Osteoblast (primary cell): ENCODE results near the gene IMPDH1. TPM values are rescaled to one million over a fixed set of nuclear protein-coding genes. Genes with fewer than 3 reads are reported as not detected.

Source experiments
- DNase-seq: peaks from one replicate; pipeline ENCODE4 v3.0.0; 2011; ENCODE audit warnings: low spot score, mixed read lengths; ENCODE audit not compliant: insufficient read length; ENCODE audit errors: missing footprints
- H2AFZ ChIP-seq: 2 replicates; pipeline ENCODE4 v1.6.0; 2011; ENCODE audit warnings: mild to moderate bottlenecking, low read length
- H3K27ac ChIP-seq: 2 replicates; pipeline ENCODE4 v1.5.1; 2011; ENCODE audit warnings: mild to moderate bottlenecking, low read depth, low read length, moderate library complexity
- H3K27me3 ChIP-seq: 2 replicates; pipeline ENCODE4 v1.6.0; 2012; ENCODE audit warnings: mild to moderate bottlenecking, control low read depth, inconsistent platforms, low read length, moderate library complexity; ENCODE audit not compliant: insufficient read depth
- H3K36me3 ChIP-seq: 2 replicates; pipeline ENCODE4 v1.5.1; 2011; ENCODE audit warnings: mild to moderate bottlenecking, low read length, control low read depth, moderate library complexity; ENCODE audit not compliant: insufficient read depth
- H3K4me1 ChIP-seq: 2 replicates; pipeline ENCODE4 v1.5.1; 2011; ENCODE audit warnings: mild to moderate bottlenecking, low read length, control low read depth, moderate library complexity; ENCODE audit not compliant: insufficient read depth
- H3K4me2 ChIP-seq: 2 replicates; pipeline ENCODE4 v1.6.0; 2011; ENCODE audit warnings: mild to moderate bottlenecking, low read length; ENCODE audit not compliant: insufficient read depth
- H3K4me3 ChIP-seq: fragments of 200-600 bp; sonication (generic); 3 replicates; pipeline ENCODE4 v1.5.1; 2012; ENCODE audit warnings: mild to moderate bottlenecking, low read length, inconsistent platforms; ENCODE audit not compliant: insufficient read depth
- H3K79me2 ChIP-seq: 2 replicates; pipeline ENCODE4 v1.6.0; 2012; ENCODE audit warnings: mild to moderate bottlenecking, low read length, control low read depth, inconsistent platforms; ENCODE audit not compliant: insufficient read depth
- H3K9me3 ChIP-seq: 2 replicates; pipeline ENCODE4 v1.5.1; 2011; ENCODE audit warnings: low read depth, low read length, control low read depth
- H4K20me1 ChIP-seq: 2 replicates; pipeline ENCODE4 v1.6.0; 2012; ENCODE audit warnings: mild to moderate bottlenecking, low read length, control low read depth; ENCODE audit not compliant: insufficient read depth
- total RNA-seq: library from RNA; depleted of rRNA; stranded (reverse); fragments of >200 nt; gene quantifications from 2 replicates; pipeline ENCODE4 v1.2.3, GENCODE V29; 2012
- TF ChIP-seq, protein P1 (sequence below): IDR thresholded peaks from 2 replicates; pipeline ENCODE4 v1.5.1; 2011; ENCODE audit warnings: mild to moderate bottlenecking, low read depth, low read length, moderate library complexity; ENCODE audit errors: extremely low read depth

The IMPDH1 gene
- total RNA-seq, 1 donor, result 35.8 TPM

GRCh38 chr7:128383776-128384175 is 26.0 kb downstream of the IMPDH1 start:
- Histone ChIP-seq H3K4me3 (no peak overlapping the region), H3K9me3 (no peaks in the 10 kb centered on the region), H2AFZ (no peak overlapping the region), H3K4me2 (no peak overlapping the region), H4K20me1 (no peaks in the 10 kb centered on the region), H3K79me2 (no peaks in the 10 kb centered on the region), H3K36me3 (no peaks in the 10 kb centered on the region), H3K4me1 (no peaks in the 10 kb centered on the region), H3K27ac (no peak overlapping the region), H3K27me3 (peaks cover 5% of the 10 kb centered on the region)
- TF ChIP-seq, protein P1, sequence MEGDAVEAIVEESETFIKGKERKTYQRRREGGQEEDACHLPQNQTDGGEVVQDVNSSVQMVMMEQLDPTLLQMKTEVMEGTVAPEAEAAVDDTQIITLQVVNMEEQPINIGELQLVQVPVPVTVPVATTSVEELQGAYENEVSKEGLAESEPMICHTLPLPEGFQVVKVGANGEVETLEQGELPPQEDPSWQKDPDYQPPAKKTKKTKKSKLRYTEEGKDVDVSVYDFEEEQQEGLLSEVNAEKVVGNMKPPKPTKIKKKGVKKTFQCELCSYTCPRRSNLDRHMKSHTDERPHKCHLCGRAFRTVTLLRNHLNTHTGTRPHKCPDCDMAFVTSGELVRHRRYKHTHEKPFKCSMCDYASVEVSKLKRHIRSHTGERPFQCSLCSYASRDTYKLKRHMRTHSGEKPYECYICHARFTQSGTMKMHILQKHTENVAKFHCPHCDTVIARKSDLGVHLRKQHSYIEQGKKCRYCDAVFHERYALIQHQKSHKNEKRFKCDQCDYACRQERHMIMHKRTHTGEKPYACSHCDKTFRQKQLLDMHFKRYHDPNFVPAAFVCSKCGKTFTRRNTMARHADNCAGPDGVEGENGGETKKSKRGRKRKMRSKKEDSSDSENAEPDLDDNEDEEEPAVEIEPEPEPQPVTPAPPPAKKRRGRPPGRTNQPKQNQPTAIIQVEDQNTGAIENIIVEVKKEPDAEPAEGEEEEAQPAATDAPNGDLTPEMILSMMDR, result no peak
- DNase-seq, result peak; percentile 72

- no peak overlapping the region for H3K27ac ChIP-seq
- H3K4me2 ChIP-seq, result no peak overlapping the region
Measured at GRCh38 chr7:128381161-128381821, 28.5 kb downstream of the IMPDH1 start.

DNA sequence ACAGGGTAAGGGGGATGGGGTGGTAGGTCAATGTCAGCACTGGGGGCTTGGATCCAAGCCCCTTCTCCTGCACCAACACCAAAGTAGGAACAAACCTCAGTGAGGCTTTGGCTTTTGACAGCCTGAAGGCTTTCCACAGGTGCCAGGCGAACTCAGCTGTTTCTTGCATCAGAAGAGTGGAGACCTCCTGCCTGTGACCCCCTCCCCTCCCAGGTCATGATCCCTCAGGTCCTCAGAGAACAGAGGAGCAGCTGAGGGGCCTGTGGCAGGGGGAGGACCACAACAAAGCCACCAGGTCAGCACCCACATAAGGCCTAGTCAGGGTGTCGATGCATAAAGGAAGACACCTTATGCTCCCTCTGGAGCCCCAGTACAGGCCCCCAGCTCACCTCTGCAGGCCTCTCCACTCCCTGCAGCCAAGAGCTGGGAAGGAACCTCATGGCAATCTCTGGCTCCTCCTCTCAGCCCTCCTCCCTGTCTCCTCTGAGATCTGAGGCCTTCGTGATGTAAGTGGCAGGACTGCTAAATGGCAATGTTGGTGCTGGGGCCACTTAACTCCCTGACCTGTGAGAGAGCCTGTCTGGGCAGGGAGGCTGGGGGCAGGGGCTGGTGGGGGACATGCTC is 29.2 kb downstream of the IMPDH1 start:
- Histone ChIP-seq H3K4me1 (no peaks in the 10 kb centered on the region), H2AFZ (no peak overlapping the region), H3K36me3 (no peaks in the 10 kb centered on the region), H3K4me3 (no peak overlapping the region), H4K20me1 (no peaks in the 10 kb centered on the region), H3K9me3 (no peaks in the 10 kb centered on the region), H3K27me3 (peaks cover 10% of the 10 kb centered on the region), H3K79me2 (no peaks in the 10 kb centered on the region), H3K4me2 (no peak overlapping the region), H3K27ac (no peak overlapping the region)
- DNase-seq, result peak; percentile 49
- TF ChIP-seq, protein P1, result no peak

More at GRCh38 chr7:128381161-128381821, 28.5 kb downstream of the IMPDH1 start:
- no peak overlapping the region for H3K4me3 ChIP-seq
- H3K79me2 ChIP-seq, result no peaks in the 10 kb centered on the region
- peaks cover 8% of the 10 kb centered on the region for H3K27me3 ChIP-seq
- H2AFZ ChIP-seq, result no peak overlapping the region
- peak; percentile 72 for DNase-seq
- H4K20me1 ChIP-seq, result no peaks in the 10 kb centered on the region
- H3K9me3 ChIP-seq, result no peaks in the 10 kb centered on the region
- H3K4me1 ChIP-seq, result no peaks in the 10 kb centered on the region
- H3K36me3 ChIP-seq, result no peaks in the 10 kb centered on the region
- TF ChIP-seq, protein P1, result peak; percentile 46

- H3K4me2 ChIP-seq, result no peak overlapping the region
- H4K20me1 ChIP-seq, result no peaks in the 10 kb centered on the region
- DNase-seq, result peak; percentile 39
- no peaks in the 10 kb centered on the region for H3K4me1 ChIP-seq
- H3K27ac ChIP-seq, result no peak overlapping the region
- H3K4me3 ChIP-seq, result no peak overlapping the region
- H3K27me3 ChIP-seq, result peaks cover 10% of the 10 kb centered on the region
- no peaks in the 10 kb centered on the region for H3K9me3 ChIP-seq
- no peak overlapping the region for H2AFZ ChIP-seq
- H3K79me2 ChIP-seq, result no peaks in the 10 kb centered on the region
- no peaks in the 10 kb centered on the region for H3K36me3 ChIP-seq
- TF ChIP-seq, protein P1, result no peak
Measured at GRCh38 chr7:128379900-128380479, 29.8 kb downstream of the IMPDH1 start.
